HG03066 (cell line): ENCODE measurements around the gene ATP5MG.
A peak's percentile ranks its signal among the peaks of the same experiment; 100 is the strongest.

Experiments used
- ATAC-seq: cut with Tn5 transposase; IDR thresholded peaks from one replicate; pipeline ENCODE4 v1.9.1; 2021; ENCODE audit warnings: low read depth; ENCODE audit not compliant: unreplicated experiment

The ATP5MG gene

DNA sequence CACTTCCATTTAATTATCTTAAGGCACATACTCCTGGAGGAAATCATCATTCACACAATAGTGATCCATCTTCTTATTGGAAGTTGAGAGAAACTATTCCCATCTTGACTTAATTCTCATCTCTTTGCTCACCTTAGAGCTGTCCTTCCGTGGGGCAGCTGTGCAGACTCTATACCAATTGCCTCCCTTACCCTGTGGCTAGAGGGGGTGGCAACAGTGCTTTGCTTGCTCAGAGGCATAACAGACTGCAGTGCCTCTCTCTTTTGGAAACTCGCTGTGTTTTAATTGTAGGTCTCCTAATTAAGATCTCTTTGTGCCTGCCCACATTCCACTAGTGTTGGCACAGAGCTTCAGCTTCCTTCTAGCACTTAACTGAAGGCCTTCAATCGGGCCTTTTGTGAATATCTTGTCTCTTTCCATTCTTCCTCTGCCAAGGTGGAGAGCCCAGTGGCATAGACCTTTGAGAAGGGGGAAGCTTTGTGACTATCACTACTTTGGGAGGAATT, 40.4 kb downstream of the ATP5MG start:
- no peak for ATAC-seq

DNA sequence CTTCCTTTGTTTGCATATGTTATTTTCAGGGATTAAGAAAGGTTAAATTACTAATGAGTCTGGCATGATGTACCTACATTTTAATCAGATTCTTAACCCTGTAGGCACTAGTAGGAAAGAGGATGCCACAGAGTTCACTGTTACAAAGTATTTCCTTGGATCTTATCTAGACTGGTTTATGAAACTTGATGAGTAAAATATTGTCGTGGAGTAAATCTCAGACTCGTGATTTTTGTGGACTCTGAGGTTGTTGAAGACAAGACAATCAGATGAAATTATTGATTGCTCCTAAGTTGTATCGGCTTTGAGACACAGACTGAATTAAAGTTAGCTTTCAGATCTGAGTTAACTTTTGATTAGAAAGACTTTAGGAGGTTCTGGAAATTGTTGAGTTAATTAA, 40.9 kb downstream of the ATP5MG start:
- no peak for ATAC-seq

DNA sequence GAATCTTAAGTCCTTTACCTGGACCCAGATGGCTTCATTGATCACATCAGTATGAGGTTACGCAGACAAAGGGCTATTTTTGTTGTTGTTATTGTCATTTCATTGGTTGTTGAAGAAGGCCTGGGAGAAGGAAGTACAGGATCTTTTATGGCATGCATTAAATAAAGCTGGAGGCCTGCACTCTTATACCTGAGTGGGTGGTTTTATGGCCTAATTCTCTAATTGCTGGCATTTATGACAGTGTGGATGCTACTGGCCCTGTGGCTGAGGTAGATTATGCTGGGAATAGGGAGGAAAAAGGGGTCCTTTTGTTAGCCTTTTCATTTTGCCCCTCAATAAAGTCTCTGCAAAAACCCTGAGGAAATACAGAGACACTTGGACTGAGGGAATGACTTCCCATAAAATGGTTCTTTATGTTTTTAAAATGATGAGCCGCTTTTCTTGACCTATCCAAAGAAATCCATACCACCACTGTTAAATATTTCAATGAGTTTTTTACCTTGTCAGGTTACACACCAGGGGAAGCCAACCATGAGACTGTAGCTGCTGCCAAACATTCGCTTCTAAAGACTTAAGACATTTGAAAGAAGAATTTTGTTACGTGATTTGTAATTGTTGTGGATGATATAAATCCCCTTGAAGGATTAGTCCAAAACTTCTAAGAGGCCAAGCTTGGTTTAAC, 41.6 kb downstream of the ATP5MG start:
- ATAC-seq, result no peak

DNA sequence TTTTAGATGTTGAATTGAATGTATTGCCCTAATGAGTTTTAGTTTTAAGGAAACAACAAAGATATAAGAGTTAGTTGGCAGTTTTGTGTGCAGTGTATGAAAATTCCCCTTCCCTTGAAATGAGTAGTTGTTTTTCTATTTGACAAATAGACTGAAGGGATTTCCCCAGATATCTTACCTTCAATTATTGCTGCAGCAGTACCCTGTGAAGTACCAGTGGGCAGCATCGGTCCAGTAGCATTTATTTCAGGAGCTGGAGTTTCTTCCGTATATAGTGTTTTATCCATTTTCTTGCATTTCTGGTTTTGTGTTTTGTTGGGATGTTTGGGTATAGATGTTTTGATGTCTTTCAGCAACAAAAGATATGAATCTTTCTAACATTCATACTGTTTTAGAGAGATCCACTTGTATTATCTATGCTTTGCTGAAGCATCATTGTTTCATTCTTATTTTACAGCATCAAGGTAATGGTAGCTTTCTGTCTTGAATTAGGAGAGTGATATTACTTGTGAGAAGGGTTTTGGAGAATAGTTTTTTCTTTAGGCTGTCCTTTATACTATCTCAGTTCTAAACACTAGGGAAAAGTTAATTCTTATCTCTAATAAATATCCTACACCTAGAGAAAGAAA, 42.3 kb downstream of the ATP5MG start:
- no peak for ATAC-seq

DNA sequence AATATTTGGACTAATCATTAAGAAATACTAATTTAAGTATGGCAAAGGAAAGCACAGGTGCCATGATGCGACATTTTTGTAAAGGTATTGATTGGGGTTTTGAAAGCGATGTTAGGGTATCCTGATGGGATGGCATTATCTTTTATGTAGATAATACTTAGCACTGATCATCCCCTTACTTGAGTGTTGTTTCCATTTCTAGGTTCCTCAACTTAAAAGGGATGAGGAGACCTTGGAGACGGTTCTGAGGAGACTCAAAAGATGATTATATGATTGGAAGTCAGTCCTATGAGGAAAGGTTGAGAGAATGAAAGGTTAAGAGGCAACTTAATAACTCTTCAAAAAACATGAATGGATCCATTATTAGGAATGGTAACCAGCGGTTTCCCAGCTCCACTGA, 46.0 kb downstream of the ATP5MG start:
- no peak for ATAC-seq

DNA sequence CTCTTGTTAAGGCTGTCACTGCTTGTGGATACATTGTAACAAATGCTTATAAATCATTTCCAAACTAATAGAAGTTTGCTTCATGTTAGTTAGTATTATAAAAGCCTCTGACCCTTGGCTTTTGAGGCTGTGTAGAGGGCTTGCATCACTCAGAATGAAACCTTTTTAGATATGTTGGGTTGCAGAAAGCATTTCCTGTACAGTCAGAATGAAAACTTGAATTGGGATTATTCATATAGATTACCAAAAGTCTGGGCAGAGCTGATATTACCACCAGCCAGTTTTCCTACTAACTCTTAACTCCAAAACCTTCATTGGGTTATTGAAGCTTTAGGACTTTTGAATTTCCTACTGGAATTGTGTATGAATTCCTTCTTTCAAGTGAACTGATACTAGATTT, 46.9 kb downstream of the ATP5MG start:
- ATAC-seq, result peak; percentile 84

DNA sequence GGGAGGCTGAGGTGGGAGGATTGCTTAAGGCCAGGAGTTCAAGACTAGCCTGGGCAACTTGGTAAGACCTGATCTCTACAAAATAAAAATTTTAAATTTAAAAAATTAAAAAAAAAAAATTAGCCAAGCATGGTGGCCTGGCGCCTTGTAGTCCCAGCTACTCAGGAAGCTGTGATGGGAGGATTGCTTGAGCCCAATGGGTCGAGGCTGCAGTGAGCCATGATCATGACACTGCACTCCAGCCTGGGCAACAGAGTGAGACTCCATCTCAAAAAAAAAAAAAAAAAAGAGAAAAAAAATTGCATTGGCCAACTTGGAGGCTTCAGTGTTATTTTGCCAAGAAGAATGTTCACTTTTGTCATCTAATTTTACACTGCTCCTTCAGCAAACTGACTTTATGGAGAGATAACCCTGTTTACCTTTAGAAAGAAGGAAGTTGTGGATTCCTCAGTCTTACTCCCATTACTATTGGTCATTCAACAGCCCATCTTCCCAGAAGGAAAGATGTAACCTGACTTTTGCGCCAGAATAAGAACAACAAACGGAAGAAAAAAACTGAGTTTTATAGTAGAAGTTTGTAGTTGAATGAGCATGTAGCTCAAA, 48.0 kb downstream of the ATP5MG start:
- no peak for ATAC-seq

DNA sequence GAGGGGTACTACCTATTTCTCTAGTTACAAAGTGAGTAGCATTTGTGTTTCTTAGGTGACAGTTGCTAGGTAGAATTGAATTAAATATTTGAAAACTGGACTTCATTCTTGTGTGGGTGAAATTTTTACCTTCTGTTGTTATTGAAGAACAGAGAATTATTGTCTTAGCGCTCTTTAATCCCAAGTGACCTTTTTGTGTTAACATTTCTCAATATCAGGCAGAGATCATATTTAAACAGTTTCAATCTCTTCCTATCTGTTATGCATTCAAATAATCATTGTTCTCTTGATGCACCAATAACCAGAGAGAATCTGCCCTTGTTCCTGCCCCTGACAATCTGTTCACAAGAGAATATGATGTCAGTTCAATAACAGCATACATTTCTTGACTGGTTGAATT, 49.0 kb downstream of the ATP5MG start:
- ATAC-seq, result no peak
